ENCODE results near the gene CLASRP.

Gene CLASRP

GRCh38 chr19:45087531-45087930, 48.7 kb downstream of the CLASRP start:
- DNase-seq = no peak

GRCh38 chr19:45090034-45090433, 51.2 kb downstream of the CLASRP start:
- no peak for DNase-seq

- DNase-seq = no peak
Observed at GRCh38 chr19:45090606-45091005, 51.8 kb downstream of the CLASRP start.

- peak; percentile 93 to 98 for DNase-seq
Observed at GRCh38 chr19:45091031-45091923, 52.4 kb downstream of the CLASRP start.

GRCh38 chr19:45092747-45093678, 54.2 kb downstream of the CLASRP start, which contains the start of gene PPP1R37:
TSS of gene PPP1R37 (plus strand) at chr19:45093179. CDS start at chr19:45093326, 147 bp downstream.
- peak; percentile 93 to 96 for DNase-seq

GRCh38 chr19:45094137-45094536, 55.3 kb downstream of the CLASRP start:
- no peak for DNase-seq

- no peak for DNase-seq
Observed at GRCh38 chr19:45094707-45095106, 55.9 kb downstream of the CLASRP start.

- no peak for DNase-seq
Observed at GRCh38 chr19:45095496-45096413, 56.9 kb downstream of the CLASRP start.

- DNase-seq = no peak
Observed at GRCh38 chr19:45096700-45097099, 57.9 kb downstream of the CLASRP start.

- no peak for DNase-seq
Observed at GRCh38 chr19:45097450-45097775, 58.6 kb downstream of the CLASRP start.

- DNase-seq = no peak
Observed at GRCh38 chr19:45097776-45098520, 59.1 kb downstream of the CLASRP start.

- DNase-seq = no peak
Observed at GRCh38 chr19:45098521-45099466, 59.9 kb downstream of the CLASRP start.

- DNase-seq = peak in 1 of 2 experiments; percentile 11
Observed at GRCh38 chr19:45099467-45100191, 60.8 kb downstream of the CLASRP start.

- no peak for DNase-seq
Observed at GRCh38 chr19:45100201-45100600, 61.4 kb downstream of the CLASRP start.

- no peak for DNase-seq
Observed at GRCh38 chr19:45100846-45101252, 62.0 kb downstream of the CLASRP start.

GRCh38 chr19:45101806-45102205, 63.0 kb downstream of the CLASRP start:
- no peak for DNase-seq

- no peak for DNase-seq
Observed at GRCh38 chr19:45102481-45102880, 63.6 kb downstream of the CLASRP start.

- DNase-seq = no peak
Observed at GRCh38 chr19:45103156-45103507, 64.3 kb downstream of the CLASRP start.

GRCh38 chr19:45103508-45104319, 64.9 kb downstream of the CLASRP start:
- peak; percentile 69 to 80 for DNase-seq

All from NCI-H524 (cell line).